Chondrocyte (in vitro differentiated cells): ENCODE measurements around the gene LDLRAD1. TPM values are rescaled to one million over a fixed set of nuclear protein-coding genes. Genes with fewer than 3 reads are reported as not detected.
"Not testable (repeated sequence)": the region's sequence is repeated elsewhere in the genome, so short reads cannot be mapped to it uniquely, and the experiment has no call there.

Experiments used
- DNase-seq: peaks from one replicate; pipeline ENCODE4 v3.0.0; 2021; ENCODE audit warnings: mixed read lengths, low spot score
- H3K27ac Mint-ChIP-seq: one replicate; pipeline ENCODE4 v1.8.0; 2021; ENCODE audit warnings: mild to moderate bottlenecking, moderate library complexity, mixed read lengths; ENCODE audit not compliant: unreplicated experiment
- H3K27me3 Mint-ChIP-seq: 2 replicates; pipeline ENCODE4 v1.8.0; 2021; ENCODE audit warnings: low read depth, mixed read lengths
- H3K36me3 Mint-ChIP-seq: 2 replicates; pipeline ENCODE4 v1.8.0; 2021; ENCODE audit warnings: low read depth, mixed read lengths
- H3K4me1 Mint-ChIP-seq: 2 replicates; pipeline ENCODE4 v1.8.0; 2021; ENCODE audit warnings: low read depth, mild to moderate bottlenecking, mixed read lengths
- H3K4me3 Mint-ChIP-seq: one replicate; pipeline ENCODE4 v1.8.0; 2021; ENCODE audit warnings: mild to moderate bottlenecking, moderate library complexity, mixed read lengths; ENCODE audit not compliant: unreplicated experiment
- H3K9me3 Mint-ChIP-seq: 2 replicates; pipeline ENCODE4 v1.8.0; 2021; ENCODE audit warnings: low read depth, mixed read lengths
- total RNA-seq: library from RNA; stranded (reverse); gene quantifications from 3 replicates; pipeline ENCODE4 v1.2.1, GENCODE V29; 2021
- TF ChIP-seq, protein P1 (sequence below): fragments of 200-600 bp; sonication (generic); IDR thresholded peaks from 2 replicates; pipeline ENCODE4 v1.5.0; 2021; ENCODE audit warnings: antibody characterized with exemption, mild to moderate bottlenecking, moderate library complexity

The LDLRAD1 gene
- total RNA-seq, 1 donor from 2014 or later: not detected

- TF ChIP-seq, protein P1, sequence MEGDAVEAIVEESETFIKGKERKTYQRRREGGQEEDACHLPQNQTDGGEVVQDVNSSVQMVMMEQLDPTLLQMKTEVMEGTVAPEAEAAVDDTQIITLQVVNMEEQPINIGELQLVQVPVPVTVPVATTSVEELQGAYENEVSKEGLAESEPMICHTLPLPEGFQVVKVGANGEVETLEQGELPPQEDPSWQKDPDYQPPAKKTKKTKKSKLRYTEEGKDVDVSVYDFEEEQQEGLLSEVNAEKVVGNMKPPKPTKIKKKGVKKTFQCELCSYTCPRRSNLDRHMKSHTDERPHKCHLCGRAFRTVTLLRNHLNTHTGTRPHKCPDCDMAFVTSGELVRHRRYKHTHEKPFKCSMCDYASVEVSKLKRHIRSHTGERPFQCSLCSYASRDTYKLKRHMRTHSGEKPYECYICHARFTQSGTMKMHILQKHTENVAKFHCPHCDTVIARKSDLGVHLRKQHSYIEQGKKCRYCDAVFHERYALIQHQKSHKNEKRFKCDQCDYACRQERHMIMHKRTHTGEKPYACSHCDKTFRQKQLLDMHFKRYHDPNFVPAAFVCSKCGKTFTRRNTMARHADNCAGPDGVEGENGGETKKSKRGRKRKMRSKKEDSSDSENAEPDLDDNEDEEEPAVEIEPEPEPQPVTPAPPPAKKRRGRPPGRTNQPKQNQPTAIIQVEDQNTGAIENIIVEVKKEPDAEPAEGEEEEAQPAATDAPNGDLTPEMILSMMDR: no peak
- H3K4me3 Mint-ChIP-seq: no peak overlapping the region
- H3K9me3 Mint-ChIP-seq: no peaks in the 10 kb centered on the region
- no peak overlapping the region for H3K27ac Mint-ChIP-seq
- H3K27me3 Mint-ChIP-seq: peaks cover 21% of the 10 kb centered on the region
- H3K4me1 Mint-ChIP-seq: no peaks in the 10 kb centered on the region
- no peak for DNase-seq
- H3K36me3 Mint-ChIP-seq: no peaks in the 10 kb centered on the region
Observed at GRCh38 chr1:53999920-54000319, 18.1 kb downstream of the LDLRAD1 start.

DNA sequence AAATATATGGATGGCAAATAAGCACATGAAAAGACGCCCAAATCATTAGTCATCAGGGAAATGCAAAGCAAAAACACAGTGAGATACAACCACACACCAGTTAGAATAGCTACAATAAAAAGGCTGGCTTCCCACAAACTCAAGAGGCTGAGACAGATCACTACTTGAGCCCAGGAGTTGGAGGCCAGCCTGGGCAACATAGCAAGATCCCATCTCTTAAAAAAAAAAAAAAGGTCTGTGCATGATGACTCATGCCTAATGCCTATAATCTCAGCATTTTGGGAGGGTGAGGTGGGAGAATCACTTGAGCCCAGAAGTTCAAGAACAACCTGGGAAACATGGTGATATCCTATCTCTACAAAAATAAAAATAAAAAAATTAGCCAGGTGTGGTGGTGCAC, 19.8 kb downstream of the LDLRAD1 start:
- Mint-ChIP-seq H3K4me3 (no peak overlapping the region), H3K4me1 (no peaks in the 10 kb centered on the region), H3K36me3 (no peaks in the 10 kb centered on the region), H3K9me3 (no peaks in the 10 kb centered on the region), H3K27me3 (peaks cover 18% of the 10 kb centered on the region), H3K27ac (no peak overlapping the region)
- DNase-seq: no peak
- TF ChIP-seq, protein P1: no peak

GRCh38 chr1:53995683-53996082, 22.3 kb downstream of the LDLRAD1 start:
- H3K27ac Mint-ChIP-seq: no peak overlapping the region
- H3K27me3 Mint-ChIP-seq: peaks cover 2% of the 10 kb centered on the region
- DNase-seq: no peak
- no peaks in the 10 kb centered on the region for H3K4me1 Mint-ChIP-seq
- TF ChIP-seq, protein P1: no peak
- no peak overlapping the region for H3K4me3 Mint-ChIP-seq
- H3K36me3 Mint-ChIP-seq: no peaks in the 10 kb centered on the region
- H3K9me3 Mint-ChIP-seq: no peaks in the 10 kb centered on the region

GRCh38 chr1:53994516-53994915, 23.5 kb downstream of the LDLRAD1 start:
- H3K9me3 Mint-ChIP-seq, H3K27ac Mint-ChIP-seq, H3K27me3 Mint-ChIP-seq, H3K36me3 Mint-ChIP-seq, H3K4me3 Mint-ChIP-seq, DNase-seq, H3K4me1 Mint-ChIP-seq: not testable (repeated sequence)

DNA sequence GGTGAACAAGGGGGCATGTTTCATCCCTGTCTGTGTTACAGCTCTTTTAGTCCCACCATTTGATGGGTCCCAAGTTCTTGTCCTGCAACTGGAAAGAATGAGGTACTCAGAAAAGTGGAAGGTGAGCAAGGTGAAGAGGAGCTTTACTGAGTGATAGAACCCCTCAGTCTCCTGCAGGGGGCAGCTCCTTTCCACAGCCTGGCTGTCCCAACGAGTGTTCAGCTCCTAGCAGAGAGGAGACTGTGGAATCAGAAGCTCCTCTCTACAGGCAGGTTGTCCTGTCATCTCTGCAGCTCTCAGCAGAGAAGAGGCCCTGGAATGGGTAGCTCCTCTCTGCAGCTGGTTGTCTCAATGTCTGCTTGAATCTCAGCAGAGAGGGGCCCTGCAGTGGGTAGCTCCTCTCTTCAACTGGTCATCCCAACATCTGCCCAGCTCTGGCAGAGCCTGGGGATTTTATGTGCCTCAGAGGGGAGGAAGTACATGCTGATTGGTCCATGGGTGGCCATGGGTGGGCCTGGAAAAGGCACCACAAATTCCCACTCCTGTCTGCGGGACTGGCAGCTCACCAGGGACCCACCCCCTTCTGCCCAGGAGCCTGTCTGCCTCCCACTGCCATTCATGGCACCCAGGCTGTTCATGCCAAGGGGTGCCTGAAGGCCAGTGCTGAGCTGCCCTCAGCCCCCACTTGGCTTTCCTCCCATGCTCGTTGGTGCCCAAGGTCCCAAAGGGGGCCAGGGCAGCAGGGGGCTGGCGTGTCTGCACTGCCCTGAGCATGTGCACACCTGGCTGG, 25.7 kb downstream of the LDLRAD1 start:
- TF ChIP-seq, protein P1: peak; percentile 65
- Mint-ChIP-seq H3K4me3 (no peak overlapping the region), H3K27me3 (peaks cover 2% of the 10 kb centered on the region), H3K27ac (no peak overlapping the region), H3K9me3 (no peaks in the 10 kb centered on the region), H3K36me3 (no peaks in the 10 kb centered on the region), H3K4me1 (no peaks in the 10 kb centered on the region)
- DNase-seq: no peak

GRCh38 chr1:53987880-53988279, 30.1 kb downstream of the LDLRAD1 start:
- no peaks in the 10 kb centered on the region for H3K27me3 Mint-ChIP-seq
- H3K4me1 Mint-ChIP-seq: peaks cover 1% of the 10 kb centered on the region
- no peak overlapping the region for H3K27ac Mint-ChIP-seq
- H3K9me3 Mint-ChIP-seq: no peaks in the 10 kb centered on the region
- no peaks in the 10 kb centered on the region for H3K36me3 Mint-ChIP-seq
- DNase-seq: no peak
- TF ChIP-seq, protein P1: no peak
- H3K4me3 Mint-ChIP-seq: no peak overlapping the region
